ENCODE data around the gene CYB5R4. TPM values are rescaled to one million over a fixed set of nuclear protein-coding genes. Genes with fewer than 3 reads are reported as not detected.

The CYB5R4 gene
- total and polyA plus RNA-seq, 2 of the 8 experiments (the other 6 are each of a cell fraction or from before 2014, with no cell fraction given) = 2.8 to 14.6 TPM

DNA sequence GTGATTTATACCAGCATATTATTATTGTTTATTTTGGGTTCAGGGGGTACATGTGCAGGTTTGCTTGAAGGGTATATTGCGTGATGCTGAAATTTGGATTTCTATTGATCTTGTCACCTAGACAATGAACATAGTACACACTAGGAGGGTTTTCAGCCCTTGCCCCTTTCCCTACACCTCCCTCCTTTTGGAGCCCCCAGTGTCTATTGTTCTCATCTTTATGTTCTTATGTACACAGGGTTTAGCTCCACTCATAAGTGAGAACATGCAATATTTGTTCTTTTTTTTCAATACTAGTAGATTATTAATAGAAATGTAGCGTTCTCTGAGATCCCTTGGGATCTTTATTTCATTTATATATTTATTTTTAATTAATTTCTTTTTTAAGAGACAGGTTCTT, 94.9 kb downstream of the CYB5R4 start:
- H3K36me3 ChIP-seq (ENCODE audit: control insufficient read depth in 2 of 4, insufficient read depth in 4 of 4, low read length in 3 of 4) = peaks cover 0 to 4% (median 0%) of the 10 kb centered on the region in 4 experiments; a peak in 2 of 8 replicates
- H3K9ac ChIP-seq (replicated peaks in 1 of 4; ENCODE audit: extremely low read depth in 1 of 4, low read depth in 3 of 4, low read length in 3 of 4) = no peak overlapping the region
- no peak overlapping the region for H3K18ac ChIP-seq (ENCODE audit: extremely low read depth, low read length)
- H2AFZ ChIP-seq (ENCODE audit: low read length) = no peak overlapping the region
- H4K5ac ChIP-seq (ENCODE audit: insufficient read length, low read depth, low read length) = no peak overlapping the region
- no peak overlapping the region for H3K4ac ChIP-seq (replicated peaks; ENCODE audit: insufficient read length, low read depth, low read length)
- CTCF ChIA-PET (ENCODE audit: partially characterized antibody) = interaction anchor here (0.6 to 1.0 kb wide), 2 partner anchors 14 to 33 kb away, joined by 4 read pairs; no protein-coding TSS in a partner anchor
- H2BK15ac ChIP-seq (ENCODE audit: low read length) = no peak overlapping the region
- H2AK5ac ChIP-seq (ENCODE audit: low read depth, low read length) = no peak overlapping the region
- POLR2A ChIA-PET (ENCODE audit: partially characterized antibody) = no interaction called here
- H3K14ac ChIP-seq (ENCODE audit: insufficient read length) = no peak overlapping the region
- no peak for TF ChIP-seq SUZ12 (IDR thresholded peaks at IDR 0.05; ENCODE audit: low read length)
- TF ChIP-seq CHD2 (IDR thresholded peaks at IDR 0.05; ENCODE audit: low read length) = no peak
- no peak for TF ChIP-seq NANOG (IDR thresholded peaks at IDR 0.05; ENCODE audit: insufficient read depth, low read depth, low read length, poor library complexity, severe bottlenecking)
- no peak for TF ChIP-seq JUND (IDR thresholded peaks at IDR 0.05; ENCODE audit: low read length)
- no peak for TF ChIP-seq RFX5 (IDR thresholded peaks at IDR 0.05; ENCODE audit: borderline replicate concordance, low read depth, low read length)
- no peak for TF ChIP-seq RXRA (IDR thresholded peaks at IDR 0.05; ENCODE audit: insufficient read depth, low read depth, low read length)
- TF ChIP-seq MAFK (IDR thresholded peaks at IDR 0.05; ENCODE audit: low read depth, low read length) = no peak
- no peak for TF ChIP-seq SIN3A (conservative IDR thresholded peaks at IDR 0.05 in 1 of 2, IDR thresholded peaks at IDR 0.05 in 1 of 2; ENCODE audit: low read depth in 1 of 2, low read length in 2 of 2)
- TF ChIP-seq, protein P1, sequence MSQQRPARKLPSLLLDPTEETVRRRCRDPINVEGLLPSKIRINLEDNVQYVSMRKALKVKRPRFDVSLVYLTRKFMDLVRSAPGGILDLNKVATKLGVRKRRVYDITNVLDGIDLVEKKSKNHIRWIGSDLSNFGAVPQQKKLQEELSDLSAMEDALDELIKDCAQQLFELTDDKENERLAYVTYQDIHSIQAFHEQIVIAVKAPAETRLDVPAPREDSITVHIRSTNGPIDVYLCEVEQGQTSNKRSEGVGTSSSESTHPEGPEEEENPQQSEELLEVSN (IDR thresholded peaks at IDR 0.05) = no peak
- no peak for TF ChIP-seq TCF12 (IDR thresholded peaks at IDR 0.05; ENCODE audit: low read depth, low read length)
- TF ChIP-seq HDAC2 (IDR thresholded peaks at IDR 0.05; ENCODE audit: borderline replicate concordance in 1 of 2, low read depth in 2 of 2, low read length in 2 of 2) = no peak
- TF ChIP-seq POU5F1 (IDR thresholded peaks at IDR 0.05; ENCODE audit: low read depth, low read length) = no peak
- TF ChIP-seq, protein P2, sequence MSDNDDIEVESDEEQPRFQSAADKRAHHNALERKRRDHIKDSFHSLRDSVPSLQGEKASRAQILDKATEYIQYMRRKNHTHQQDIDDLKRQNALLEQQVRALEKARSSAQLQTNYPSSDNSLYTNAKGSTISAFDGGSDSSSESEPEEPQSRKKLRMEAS (IDR thresholded peaks at IDR 0.05) = no peak
- H3K56ac ChIP-seq (replicated peaks; ENCODE audit: insufficient read length, low read depth, low read length) = no peak overlapping the region
- H3K23me2 ChIP-seq (ENCODE audit: low read depth, low read length) = no peaks in the 10 kb centered on the region
- no peak overlapping the region for H2BK20ac ChIP-seq (ENCODE audit: low read length)
- no peaks in the 10 kb centered on the region for H3K27me3 ChIP-seq (replicated peaks in 1 of 4; ENCODE audit: control insufficient read depth in 3 of 4, extremely low read depth in 1 of 4, insufficient read depth in 3 of 4, low read length in 3 of 4)
- DNase-seq (ENCODE audit: low read depth in 1 of 2, low spot score in 2 of 2) (no peak), FAIRE-seq (no peak)
- no peaks in the 10 kb centered on the region for H3K79me1 ChIP-seq (ENCODE audit: low read depth, low read length)
- no peak overlapping the region for H4K91ac ChIP-seq (replicated peaks; ENCODE audit: insufficient read length, low read length)
- H3K4me1 ChIP-seq (replicated peaks in 1 of 4; ENCODE audit: control insufficient read depth in 3 of 4, insufficient read depth in 4 of 4, low read length in 3 of 4) = peaks cover 2 to 3% (median 3%) of the 10 kb centered on the region in 4 experiments; a peak in 4 of 7 replicates
- no peaks in the 10 kb centered on the region for H4K20me1 ChIP-seq (replicated peaks in 1 of 2; ENCODE audit: control insufficient read depth in 1 of 2, insufficient read depth in 2 of 2, low read length in 2 of 2)
- 91% methylated on average over 2 of the region's 2 CpGs; no CpG with 5 or more reads in 1 of the 2 experiments for WGBS, 2 experiments (ENCODE audit: extremely low coverage in 1 of 2, insufficient coverage in 1 of 2, insufficient read length in 1 of 2, insufficient replicate concordance in 2 of 2, low coverage in 1 of 2, low lambda C conversion rate in 2 of 2, missing lambda C conversion rate in 1 of 2)
- H3K27ac ChIP-seq (ENCODE audit: low read depth, low read length) = no peak overlapping the region
- H3K9me3 ChIP-seq (ENCODE audit: insufficient read depth in 2 of 2, low read depth in 1 of 2, low read length in 1 of 2) = no peaks in the 10 kb centered on the region
- H3K79me2 ChIP-seq (ENCODE audit: control insufficient read depth in 1 of 2, insufficient read depth in 2 of 2, low read length in 2 of 2) = no peaks in the 10 kb centered on the region
- H3K23ac ChIP-seq (ENCODE audit: insufficient read length) = no peak overlapping the region
- H2BK12ac ChIP-seq (ENCODE audit: low read depth, low read length) = no peak overlapping the region
- no peak overlapping the region for H3K4me2 ChIP-seq (ENCODE audit: insufficient read depth in 1 of 2, low read depth in 2 of 2, low read length in 2 of 2)
- H2BK5ac ChIP-seq (ENCODE audit: low read depth, low read length) = no peak overlapping the region
- H4K8ac ChIP-seq (ENCODE audit: extremely low read depth, insufficient read depth, low read length) = no peak overlapping the region
- H2BK120ac ChIP-seq (replicated peaks; ENCODE audit: low read depth, low read length) = no peak overlapping the region
- no peak overlapping the region for H3K4me3 ChIP-seq (ENCODE audit: extremely low read depth in 1 of 4, insufficient read depth in 2 of 4, low read depth in 3 of 4, low read length in 4 of 4)
